ENCODE data around the gene ITGAD. TPM values are rescaled to one million over a fixed set of nuclear protein-coding genes. Genes with fewer than 3 reads are reported as not detected.

Gene ITGAD
- total and polyA plus RNA-seq, 2 experiments from 2014 or later = not detected

DNA sequence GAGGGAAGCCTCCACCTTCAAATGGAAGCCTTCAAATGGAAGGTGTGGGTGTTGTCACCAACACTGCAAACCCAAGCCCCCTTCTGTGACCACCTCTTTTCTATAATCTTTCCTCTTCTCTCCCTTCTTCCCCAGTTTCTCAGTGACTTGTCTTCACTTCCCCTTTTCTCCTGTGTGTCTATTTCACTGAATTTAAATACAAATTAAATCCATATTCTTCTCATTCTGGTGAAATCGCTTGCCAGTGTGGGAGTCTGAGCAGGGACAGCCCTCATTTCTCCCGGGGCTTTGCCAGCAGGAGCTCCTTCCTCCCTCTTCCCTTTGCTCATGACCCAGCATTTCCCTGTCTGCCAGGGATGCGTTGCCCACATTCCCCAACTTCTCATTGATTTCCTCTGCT lies 44.6 kb upstream of the ITGAD start (continued):
- TF ChIP-seq, protein P1, sequence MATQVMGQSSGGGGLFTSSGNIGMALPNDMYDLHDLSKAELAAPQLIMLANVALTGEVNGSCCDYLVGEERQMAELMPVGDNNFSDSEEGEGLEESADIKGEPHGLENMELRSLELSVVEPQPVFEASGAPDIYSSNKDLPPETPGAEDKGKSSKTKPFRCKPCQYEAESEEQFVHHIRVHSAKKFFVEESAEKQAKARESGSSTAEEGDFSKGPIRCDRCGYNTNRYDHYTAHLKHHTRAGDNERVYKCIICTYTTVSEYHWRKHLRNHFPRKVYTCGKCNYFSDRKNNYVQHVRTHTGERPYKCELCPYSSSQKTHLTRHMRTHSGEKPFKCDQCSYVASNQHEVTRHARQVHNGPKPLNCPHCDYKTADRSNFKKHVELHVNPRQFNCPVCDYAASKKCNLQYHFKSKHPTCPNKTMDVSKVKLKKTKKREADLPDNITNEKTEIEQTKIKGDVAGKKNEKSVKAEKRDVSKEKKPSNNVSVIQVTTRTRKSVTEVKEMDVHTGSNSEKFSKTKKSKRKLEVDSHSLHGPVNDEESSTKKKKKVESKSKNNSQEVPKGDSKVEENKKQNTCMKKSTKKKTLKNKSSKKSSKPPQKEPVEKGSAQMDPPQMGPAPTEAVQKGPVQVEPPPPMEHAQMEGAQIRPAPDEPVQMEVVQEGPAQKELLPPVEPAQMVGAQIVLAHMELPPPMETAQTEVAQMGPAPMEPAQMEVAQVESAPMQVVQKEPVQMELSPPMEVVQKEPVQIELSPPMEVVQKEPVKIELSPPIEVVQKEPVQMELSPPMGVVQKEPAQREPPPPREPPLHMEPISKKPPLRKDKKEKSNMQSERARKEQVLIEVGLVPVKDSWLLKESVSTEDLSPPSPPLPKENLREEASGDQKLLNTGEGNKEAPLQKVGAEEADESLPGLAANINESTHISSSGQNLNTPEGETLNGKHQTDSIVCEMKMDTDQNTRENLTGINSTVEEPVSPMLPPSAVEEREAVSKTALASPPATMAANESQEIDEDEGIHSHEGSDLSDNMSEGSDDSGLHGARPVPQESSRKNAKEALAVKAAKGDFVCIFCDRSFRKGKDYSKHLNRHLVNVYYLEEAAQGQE (IDR thresholded peaks at IDR 0.05; ENCODE audit: unreplicated experiment) = no peak
- TF ChIP-seq, protein P2, sequence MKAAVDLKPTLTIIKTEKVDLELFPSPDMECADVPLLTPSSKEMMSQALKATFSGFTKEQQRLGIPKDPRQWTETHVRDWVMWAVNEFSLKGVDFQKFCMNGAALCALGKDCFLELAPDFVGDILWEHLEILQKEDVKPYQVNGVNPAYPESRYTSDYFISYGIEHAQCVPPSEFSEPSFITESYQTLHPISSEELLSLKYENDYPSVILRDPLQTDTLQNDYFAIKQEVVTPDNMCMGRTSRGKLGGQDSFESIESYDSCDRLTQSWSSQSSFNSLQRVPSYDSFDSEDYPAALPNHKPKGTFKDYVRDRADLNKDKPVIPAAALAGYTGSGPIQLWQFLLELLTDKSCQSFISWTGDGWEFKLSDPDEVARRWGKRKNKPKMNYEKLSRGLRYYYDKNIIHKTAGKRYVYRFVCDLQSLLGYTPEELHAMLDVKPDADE (IDR thresholded peaks at IDR 0.05) = no peak
- TF ChIP-seq EZH2phosphoT487 (IDR thresholded peaks at IDR 0.05; ENCODE audit: unreplicated experiment) = no peak
- TF ChIP-seq STAT1 (IDR thresholded peaks at IDR 0.05; ENCODE audit: unreplicated experiment) = no peak
- TF ChIP-seq EZH2 (IDR thresholded peaks at IDR 0.05; ENCODE audit: low read depth, unreplicated experiment) = no peak
- no peak for TF ChIP-seq NANOG (IDR thresholded peaks at IDR 0.05; ENCODE audit: borderline replicate concordance)
- TF ChIP-seq, protein P3, sequence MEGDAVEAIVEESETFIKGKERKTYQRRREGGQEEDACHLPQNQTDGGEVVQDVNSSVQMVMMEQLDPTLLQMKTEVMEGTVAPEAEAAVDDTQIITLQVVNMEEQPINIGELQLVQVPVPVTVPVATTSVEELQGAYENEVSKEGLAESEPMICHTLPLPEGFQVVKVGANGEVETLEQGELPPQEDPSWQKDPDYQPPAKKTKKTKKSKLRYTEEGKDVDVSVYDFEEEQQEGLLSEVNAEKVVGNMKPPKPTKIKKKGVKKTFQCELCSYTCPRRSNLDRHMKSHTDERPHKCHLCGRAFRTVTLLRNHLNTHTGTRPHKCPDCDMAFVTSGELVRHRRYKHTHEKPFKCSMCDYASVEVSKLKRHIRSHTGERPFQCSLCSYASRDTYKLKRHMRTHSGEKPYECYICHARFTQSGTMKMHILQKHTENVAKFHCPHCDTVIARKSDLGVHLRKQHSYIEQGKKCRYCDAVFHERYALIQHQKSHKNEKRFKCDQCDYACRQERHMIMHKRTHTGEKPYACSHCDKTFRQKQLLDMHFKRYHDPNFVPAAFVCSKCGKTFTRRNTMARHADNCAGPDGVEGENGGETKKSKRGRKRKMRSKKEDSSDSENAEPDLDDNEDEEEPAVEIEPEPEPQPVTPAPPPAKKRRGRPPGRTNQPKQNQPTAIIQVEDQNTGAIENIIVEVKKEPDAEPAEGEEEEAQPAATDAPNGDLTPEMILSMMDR (conservative IDR thresholded peaks at IDR 0.05; ENCODE audit: low read depth in 2 of 2) = no peak
- no peak for TF ChIP-seq ZNF114 (CRISPR knock-in tag; IDR thresholded peaks at IDR 0.05)
- TF ChIP-seq POLR2AphosphoS5 (IDR thresholded peaks at IDR 0.05; ENCODE audit: low read depth) = no peak

DNA sequence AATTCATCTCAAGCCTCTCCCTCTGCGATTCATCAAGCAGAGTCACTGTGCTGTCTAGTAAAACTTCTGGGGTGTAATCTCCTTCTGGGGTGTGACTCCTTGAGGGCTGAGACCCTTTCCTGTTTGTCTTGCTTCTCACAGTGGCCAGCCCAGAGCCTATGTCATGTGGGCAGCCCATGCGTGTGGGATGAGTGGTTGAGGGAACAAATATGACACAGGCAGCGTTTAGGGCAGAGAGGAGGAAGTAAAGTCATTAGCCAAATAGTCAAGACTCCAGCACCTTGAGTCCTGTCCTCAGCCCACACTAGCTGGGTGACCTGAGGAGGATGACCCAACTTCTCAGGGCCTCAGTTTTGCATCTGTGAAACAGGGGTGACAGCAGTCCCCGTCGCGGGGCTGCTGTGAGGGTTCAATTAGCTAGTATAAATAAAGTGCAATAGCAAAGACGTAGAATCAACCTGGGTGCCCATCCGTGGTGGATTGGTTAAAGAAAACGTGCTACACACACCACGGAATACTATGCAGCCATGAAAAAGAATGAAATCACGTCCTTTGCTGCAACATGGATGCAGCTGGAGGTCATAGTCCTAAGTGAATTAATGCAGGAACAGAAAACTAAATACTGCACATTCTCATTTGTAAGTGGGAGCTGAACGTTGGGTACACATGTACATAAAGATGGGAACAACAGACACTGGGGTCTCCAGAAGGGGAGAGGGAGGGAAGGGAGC lies 42.7 kb upstream of the ITGAD start:
- Histone ChIP-seq H2AFZ (no peak overlapping the region), H3K4me3 (no peak overlapping the region), H3K79me2 (replicated peaks; ENCODE audit: insufficient read depth) (no peaks in the 10 kb centered on the region), H3K9me2 (ENCODE audit: insufficient read depth) (no peaks in the 10 kb centered on the region), H3K4me1 (ENCODE audit: insufficient read depth) (no peaks in the 10 kb centered on the region), H3F3A (replicated peaks; ENCODE audit: low read depth) (no peaks in the 10 kb centered on the region), H3K27me3 (ENCODE audit: insufficient read depth) (no peaks in the 10 kb centered on the region), H3K36me3 (ENCODE audit: insufficient read depth) (no peaks in the 10 kb centered on the region), H4K20me1 (replicated peaks; ENCODE audit: insufficient read depth) (no peaks in the 10 kb centered on the region), H3K4me2 (no peak overlapping the region), H3K27ac (ENCODE audit: low read depth) (no peak overlapping the region)
- no peak for ATAC-seq
- Mint-ChIP-seq H3K27ac (no peak overlapping the region), H3K9me3 (peaks cover 2% of the 10 kb centered on the region; the same call in 1 of the 3 replicates), H3K4me3 (no peak overlapping the region), H3K4me1 (no peaks in the 10 kb centered on the region; the same call in 1 of the 3 replicates), H3K36me3 (ENCODE audit: low read depth) (no peaks in the 10 kb centered on the region; the same call in 2 of the 3 replicates), H3K27me3 (ENCODE audit: insufficient read depth, low read depth, poor library complexity) (peaks cover 11% of the 10 kb centered on the region)
- no peak for DNase-seq (ENCODE audit: low spot score)
- no peak for TF ChIP-seq NANOG (IDR thresholded peaks at IDR 0.05; ENCODE audit: borderline replicate concordance)
- no peak for TF ChIP-seq JUNB (IDR thresholded peaks at IDR 0.05; ENCODE audit: unreplicated experiment)
- TF ChIP-seq, protein P3 (conservative IDR thresholded peaks at IDR 0.05; ENCODE audit: low read depth in 2 of 2) = no peak

Data from GM23338 (cell line).